K562 (cell line): Measurements from ENCODE around the gene UFSP1. TPM values are rescaled to one million over a fixed set of nuclear protein-coding genes. Genes with fewer than 3 reads are reported as not detected.
A peak's percentile ranks its signal among the peaks of the same experiment; 100 is the strongest.

ENCODE experiments used
- ARID1B ChIP-seq: fragments of 450-650 bp; IDR thresholded peaks from 2 replicates; pipeline ENCODE4 v1.6.1; 2016; ENCODE audit warnings: antibody characterized with exemption, mild to moderate bottlenecking, inconsistent platforms
- ATF1 ChIP-seq, 2 experiments: fragments of 450-650 bp in 1 of 2; IDR thresholded peaks; 2 replicates each; pipeline ENCODE4 v1.6.1; 2016; ENCODE audit warnings: missing compliant biosample characterization in 1 of 2, missing genetic modification characterization in 1 of 2
- EP300 ChIP-seq: IDR thresholded peaks from 2 replicates; pipeline ENCODE4 v1.6.1; 2012; ENCODE audit warnings: low read length, improper control_type of control experiment
- HDAC1 ChIP-seq, 2 experiments: fragments of 450-650 bp; IDR thresholded peaks; 2 replicates each; pipeline ENCODE4 v1.6.1; 2016 to 2017; ENCODE audit warnings: inconsistent platforms in 1 of 2, mild to moderate bottlenecking in 1 of 2, moderate library complexity in 1 of 2
- HNRNPUL1 ChIP-seq: fragments of 200-400 bp; formaldehyde crosslinking; IDR thresholded peaks from 2 replicates; pipeline ENCODE4 v1.6.1; 2017; ENCODE audit warnings: low read length
- IFI16 ChIP-seq: fragments of 250-450 bp; sonication (Bioruptor Pico); IDR thresholded peaks from 2 replicates; pipeline ENCODE4 v2.1.2; 2022; ENCODE audit warnings: mild to moderate bottlenecking, inconsistent platforms
- L3MBTL2 ChIP-seq: fragments of 450-650 bp; IDR thresholded peaks from 2 replicates; pipeline ENCODE4 v1.6.1; 2016; ENCODE audit warnings: mild to moderate bottlenecking, moderate library complexity
- MECOM ChIP-seq: fragments of 250-450 bp; sonication (Bioruptor Pico); IDR thresholded peaks from 2 replicates; pipeline ENCODE4 v1.8.0; 2022; ENCODE audit warnings: inconsistent platforms
- MITF ChIP-seq: IDR thresholded peaks from 2 replicates; pipeline ENCODE4 v1.6.1; 2014; ENCODE audit warnings: antibody characterized with exemption
- MXI1 ChIP-seq: IDR thresholded peaks from 2 replicates; pipeline ENCODE4 v1.6.1; 2011; ENCODE audit warnings: low read depth, mild to moderate bottlenecking, improper control_type of control experiment, low read length
- NCOA6 ChIP-seq: fragments of 450-650 bp; IDR thresholded peaks from 2 replicates; pipeline ENCODE4 v1.6.1; 2017; ENCODE audit warnings: mild to moderate bottlenecking
- NCOR1 ChIP-seq: fragments of 450-650 bp; IDR thresholded peaks from 2 replicates; pipeline ENCODE4 v1.6.1; 2016; ENCODE audit warnings: mild to moderate bottlenecking, moderate library complexity
- SOX6 ChIP-seq: fragments of 450-650 bp; IDR thresholded peaks from 2 replicates; pipeline ENCODE4 v1.6.1; 2014; ENCODE audit warnings: mild to moderate bottlenecking
- TAF1 ChIP-seq: IDR thresholded peaks from 2 replicates; pipeline ENCODE4 v1.6.1; 2011; ENCODE audit warnings: mild to moderate bottlenecking, low read length, moderate library complexity; ENCODE audit not compliant: insufficient read depth, control insufficient read depth, severe bottlenecking; ENCODE audit errors: extremely low read depth
- TCF7L2 ChIP-seq: fragments of 150-350 bp; IDR thresholded peaks from 2 replicates; pipeline ENCODE4 v1.6.1; 2016; ENCODE audit warnings: low read depth, mild to moderate bottlenecking, low read length, moderate library complexity
- ZNF586 ChIP-seq: fragments of 450-650 bp; formaldehyde crosslinking; conservative IDR thresholded peaks from 2 replicates; pipeline ENCODE4 v1.4.0; 2020; ENCODE audit warnings: mild to moderate bottlenecking, moderate library complexity
- polyA plus RNA-seq, 8 experiments: library from polyadenylated mRNA; depleted of rRNA in 4 of 8; stranded (reverse) in 5 of 8; unstranded in 3 of 8; fragments of >200 nt; fragmentation: Nextera tagmentation in 2 of 8; fragmentation: Illumina TruSeq in 1 of 8; extraction: Ambion mirVana in 2 of 8; extraction: Trizol in 1 of 8; gene quantifications; 2 replicates each; pipeline versions ENCODE4 v1.2.1 to v1.2.3, GENCODE V29; 2011 to 2014; ENCODE audit warnings: inconsistent platforms in 1 of 8, missing spikeins in 1 of 8
- total RNA-seq, 7 experiments: library from RNA; depleted of rRNA in 6 of 7; stranded (reverse); fragments of >200 nt in 6 of 7; fragmentation: Illumina TruSeq in 2 of 7; extraction: Trizol in 2 of 7; gene quantifications; 2 replicates each; pipeline versions ENCODE4 v1.2.1 to v1.2.3, GENCODE V29; 2011 to 2021; ENCODE audit warnings: low replicate concordance in 1 of 7

UFSP1 gene
- total and polyA plus RNA-seq, 9 of the 15 experiments (the other 6 are each of a cell fraction or from before 2014, with no cell fraction given) = 0.50 to 18.8 (median 2.1) TPM

DNA sequence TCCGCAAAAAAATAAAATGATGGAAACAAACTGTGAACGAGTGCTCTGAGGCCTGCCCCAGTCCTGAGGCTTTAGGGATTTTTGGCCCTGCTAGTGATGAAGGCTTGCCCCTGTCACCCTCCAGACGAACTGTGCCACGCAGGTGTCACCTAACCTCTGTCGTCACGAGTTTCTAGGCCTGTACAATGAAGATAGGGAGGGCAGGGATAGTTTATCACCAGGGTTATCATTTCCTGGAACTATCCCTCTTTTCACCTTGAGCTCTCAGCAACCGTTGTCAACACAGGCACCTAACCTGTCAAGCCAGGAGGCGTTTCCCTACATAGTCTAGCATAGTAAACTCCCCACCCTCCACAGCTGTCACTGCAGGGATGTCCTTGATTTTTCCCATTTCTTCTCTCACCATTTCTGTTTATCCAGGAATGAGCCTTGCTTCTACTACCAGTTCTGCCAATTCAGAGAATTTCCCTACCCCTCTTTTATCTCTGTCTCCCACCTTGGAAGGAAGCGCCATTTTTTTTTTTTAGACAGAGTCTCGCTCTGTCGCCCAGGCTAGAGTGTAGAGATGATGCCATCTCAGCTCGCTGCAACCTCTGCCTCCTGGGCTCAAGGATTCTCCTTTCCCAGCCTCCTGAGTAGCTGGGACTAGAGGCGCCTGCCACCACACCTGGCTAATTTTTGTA, 8.4 kb upstream of the UFSP1 start (continued):
- TF ChIP-seq HDAC1 (IDR thresholded peaks at IDR 0.05) (peak in 1 of 2 experiments; percentile 39; a peak in 2 of 4 replicates), TCF7L2 (no peak), EP300 (peak; percentile 73), ZNF586 (CRISPR knock-in tag) (no peak), MITF (0 out of 2 replicates have a peak, but pooled peaks have one; percentile 23), TAF1 (no peak), ATF1 (CRISPR knock-in tag; IDR thresholded peaks at IDR 0.05) (no peak), ATF1 (tag; IDR thresholded peaks at IDR 0.05) (peak; percentile 51), ARID1B (peak; percentile 92), SOX6 (peak; percentile 37; the same call in 1 of the 2 replicates), L3MBTL2 (no peak), NCOA6 (no peak), MXI1 (peak; percentile 74), IFI16 (CRISPR knock-in tag) (no peak), NCOR1 (peak; percentile 73), MECOM (CRISPR knock-in tag) (0 out of 2 replicates have a peak, but pooled peaks have one; percentile 12), HNRNPUL1 (no peak)
